ENCODE measurements around the gene PIP4K2A. TPM values are rescaled to one million over a fixed set of nuclear protein-coding genes. Genes with fewer than 3 reads are reported as not detected.

Gene PIP4K2A
- total and polyA plus RNA-seq, 2 of the 8 experiments (the other 6 are each of a cell fraction or from before 2014, with no cell fraction given): 19.0 to 60.9 TPM

GRCh38 chr10:22690614-22691431 is 23.6 kb downstream of the PIP4K2A start (continued):
- peak; percentile 29 for TF ChIP-seq ASH2L (IDR thresholded peaks at IDR 0.05; ENCODE audit: low read length)
- peak; percentile 33 for TF ChIP-seq CTBP2 (IDR thresholded peaks at IDR 0.05; ENCODE audit: borderline replicate concordance, insufficient read depth, insufficient read length, low read length)
- TF ChIP-seq CHD1 (IDR thresholded peaks at IDR 0.05; ENCODE audit: low read depth, low read length): no peak
- TF ChIP-seq SP2 (IDR thresholded peaks at IDR 0.05; ENCODE audit: low read length): no peak
- no peak for TF ChIP-seq POLR2A (IDR thresholded peaks at IDR 0.05; ENCODE audit: control extremely low read depth in 1 of 2, low read depth in 2 of 2, low read length in 2 of 2)
- no peak for TF ChIP-seq ZNF274 (IDR thresholded peaks at IDR 0.05; ENCODE audit: borderline replicate concordance, extremely low read depth, low read length)
- no peak for TF ChIP-seq SIN3A (conservative IDR thresholded peaks at IDR 0.05 in 1 of 2, IDR thresholded peaks at IDR 0.05 in 1 of 2; ENCODE audit: low read depth in 1 of 2, low read length in 2 of 2)
- TF ChIP-seq, protein P1, sequence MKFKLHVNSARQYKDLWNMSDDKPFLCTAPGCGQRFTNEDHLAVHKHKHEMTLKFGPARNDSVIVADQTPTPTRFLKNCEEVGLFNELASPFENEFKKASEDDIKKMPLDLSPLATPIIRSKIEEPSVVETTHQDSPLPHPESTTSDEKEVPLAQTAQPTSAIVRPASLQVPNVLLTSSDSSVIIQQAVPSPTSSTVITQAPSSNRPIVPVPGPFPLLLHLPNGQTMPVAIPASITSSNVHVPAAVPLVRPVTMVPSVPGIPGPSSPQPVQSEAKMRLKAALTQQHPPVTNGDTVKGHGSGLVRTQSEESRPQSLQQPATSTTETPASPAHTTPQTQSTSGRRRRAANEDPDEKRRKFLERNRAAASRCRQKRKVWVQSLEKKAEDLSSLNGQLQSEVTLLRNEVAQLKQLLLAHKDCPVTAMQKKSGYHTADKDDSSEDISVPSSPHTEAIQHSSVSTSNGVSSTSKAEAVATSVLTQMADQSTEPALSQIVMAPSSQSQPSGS (IDR thresholded peaks at IDR 0.05; ENCODE audit: low read length): 0 out of 2 replicates have a peak, but pooled peaks have one; percentile 21
- TF ChIP-seq CREB1 (IDR thresholded peaks at IDR 0.05): no peak
- TF ChIP-seq KDM5A (IDR thresholded peaks at IDR 0.05; ENCODE audit: low read length): no peak
- peak; percentile 3; the same call in 1 of the 2 replicates for TF ChIP-seq POU5F1 (IDR thresholded peaks at IDR 0.05; ENCODE audit: low read depth, low read length)
- no peak for TF ChIP-seq BACH1 (IDR thresholded peaks at IDR 0.05; ENCODE audit: low read length)
- TF ChIP-seq CEBPB (IDR thresholded peaks at IDR 0.05; ENCODE audit: low read depth, low read length): peak; percentile 94
- TF ChIP-seq JUND (IDR thresholded peaks at IDR 0.05; ENCODE audit: low read length): no peak

All from H1 (cell line).